GM12801 (cell line): ENCODE measurements around the gene IRGQ.

Source experiments
- CTCF ChIP-seq: IDR thresholded peaks from one replicate; pipeline ENCODE4 v1.5.1; 2011; ENCODE audit warnings: control low read depth; ENCODE audit not compliant: insufficient read length; ENCODE audit errors: extremely low read depth

IRGQ gene

DNA sequence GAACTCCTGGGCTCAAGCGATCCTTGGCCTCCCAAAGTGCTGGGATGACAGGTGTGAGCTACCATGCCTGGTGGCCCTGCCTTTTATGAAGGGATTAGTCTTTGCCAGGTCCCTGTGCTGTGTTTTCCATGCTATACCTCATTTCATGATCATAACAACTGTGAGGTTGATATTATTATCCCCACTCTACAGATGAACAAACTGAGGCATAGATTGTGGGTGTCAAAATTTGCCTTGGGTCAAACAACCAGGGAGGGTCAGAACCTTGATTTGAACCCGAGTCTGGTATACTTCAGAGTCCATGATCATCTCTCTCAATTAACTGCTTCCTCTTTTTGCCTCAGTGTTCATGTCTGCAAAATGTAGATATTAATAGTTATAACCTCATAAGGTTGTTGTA, 13.4 kb downstream of the IRGQ start:
- TF ChIP-seq CTCF, result no peak

DNA sequence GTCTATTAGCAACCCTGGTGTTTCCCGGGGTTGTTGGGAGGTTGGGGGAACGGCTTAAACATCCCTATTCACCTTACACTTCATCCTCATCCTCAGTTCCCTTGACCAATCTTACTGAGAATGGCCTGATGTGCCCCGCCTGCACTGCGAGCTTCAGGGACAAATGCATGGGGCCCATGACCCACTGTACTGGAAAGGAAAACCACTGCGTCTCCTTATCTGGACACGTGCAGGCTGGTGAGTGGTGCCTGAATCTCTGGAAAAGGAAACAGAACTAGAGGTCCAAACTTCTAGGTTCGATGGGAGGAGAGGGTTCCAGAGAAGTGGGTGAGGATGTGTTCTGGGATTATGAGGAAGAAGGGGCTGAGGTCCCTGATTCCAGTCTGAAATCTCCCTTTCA, 14.5 kb downstream of the IRGQ start:
- TF ChIP-seq CTCF, result no peak

DNA sequence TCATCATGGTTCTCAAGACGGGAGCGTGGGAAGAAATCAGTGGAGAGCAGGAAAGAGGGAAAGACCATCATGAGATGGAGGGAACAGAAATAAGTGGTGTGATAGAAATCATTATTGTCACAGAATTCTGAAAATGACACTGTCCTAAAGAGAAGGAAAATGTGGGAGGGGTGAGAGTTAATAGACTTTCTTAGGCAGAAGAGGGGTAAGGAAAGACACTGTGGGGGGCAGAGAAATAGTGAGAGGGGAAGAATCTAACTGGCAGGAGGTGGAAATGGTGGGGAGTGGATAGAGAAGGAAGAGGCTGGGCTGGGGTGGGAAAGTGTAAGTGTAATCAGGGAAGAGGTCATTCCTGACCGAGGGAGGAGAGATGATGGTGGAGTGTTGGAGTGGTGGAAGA, 17.1 kb downstream of the IRGQ start:
- no peak for TF ChIP-seq CTCF

DNA sequence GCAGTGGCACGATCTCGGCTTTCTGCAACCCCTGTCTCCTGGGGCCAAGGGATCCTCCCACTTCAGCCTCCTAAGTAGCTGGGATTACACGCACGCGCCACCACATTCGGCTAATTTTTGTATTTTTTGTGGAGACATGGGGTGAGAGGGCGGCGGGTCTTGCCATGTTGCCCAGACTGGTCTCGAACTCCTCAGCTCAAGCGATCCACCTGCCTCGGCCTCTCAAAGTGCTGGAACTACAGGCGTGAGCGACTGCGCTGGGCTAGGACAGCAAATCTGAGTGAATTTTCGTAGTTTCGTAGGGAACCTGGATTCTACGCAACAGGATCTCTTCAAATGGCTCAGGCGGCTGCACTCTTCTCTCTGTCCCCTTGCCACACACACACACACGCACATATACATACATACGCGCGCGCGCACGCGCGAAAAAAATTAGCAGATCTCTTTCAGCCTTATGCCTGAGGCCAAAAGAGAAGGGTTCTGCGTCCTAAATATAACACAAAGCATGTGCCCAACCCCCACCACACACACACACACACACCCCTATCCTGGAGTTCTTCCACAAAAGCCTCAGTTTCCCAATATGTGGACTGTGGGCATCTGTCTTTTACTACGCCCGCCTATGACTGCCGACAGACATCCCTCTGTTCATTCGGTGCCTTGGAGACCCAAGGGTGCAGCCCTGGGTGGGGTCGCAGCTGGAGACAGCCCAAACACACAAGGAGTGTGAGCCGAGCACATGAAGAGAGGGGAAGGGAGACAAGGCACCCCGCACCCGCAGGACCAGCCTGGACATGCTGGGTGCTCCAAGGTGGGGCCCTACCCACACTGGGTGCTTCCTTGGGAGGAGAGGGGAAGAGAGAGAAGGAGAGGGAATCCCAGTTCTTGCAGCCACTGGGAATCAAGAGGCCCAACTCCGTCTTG, 19.7 kb downstream of the IRGQ start:
- TF ChIP-seq CTCF, result no peak

DNA sequence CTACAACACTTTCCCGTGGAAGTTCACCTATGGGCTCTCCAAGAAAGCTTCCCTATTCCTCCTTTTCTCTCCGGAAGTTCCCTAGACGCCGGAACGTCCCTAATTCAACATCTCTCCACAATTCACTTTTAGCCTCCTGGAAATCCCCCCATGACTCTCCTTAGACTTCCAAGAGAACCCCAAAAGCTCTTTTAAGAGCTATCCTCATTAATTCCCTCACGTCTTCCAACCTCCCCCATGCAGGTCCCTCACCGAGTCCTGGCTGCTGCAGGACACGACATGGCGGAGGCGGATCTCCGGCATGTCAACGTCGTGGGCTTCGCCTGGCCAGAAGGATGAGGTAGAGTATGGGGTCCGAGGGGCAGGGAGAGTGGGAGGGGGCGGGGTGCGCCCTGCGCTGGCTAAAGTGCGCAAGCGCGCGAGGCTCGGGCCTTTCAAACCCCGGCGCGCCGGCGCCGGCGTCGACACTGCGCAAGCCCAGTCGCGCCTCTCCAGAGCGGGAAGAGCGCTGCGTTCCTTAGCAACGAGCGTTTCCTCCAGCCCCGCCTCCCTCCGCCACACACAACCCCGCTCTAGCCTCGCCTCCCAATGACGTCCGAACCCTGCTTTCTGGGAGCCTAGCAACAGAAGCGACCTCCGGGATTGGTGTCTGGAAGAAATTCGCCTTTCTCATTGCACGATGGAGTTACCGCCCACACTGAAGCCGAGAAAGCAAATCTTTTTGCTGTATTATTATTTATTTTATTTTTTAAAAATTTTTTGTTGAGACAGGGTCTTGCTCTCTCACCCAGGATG, 20.6 kb downstream of the IRGQ start, which contains the start of the genes PINLYP and XRCC1:
PINLYP (plus strand) TSS at position 646 of the 795 bp plus-strand sequence. CDS start 1,391 bp downstream, outside the sequence.
XRCC1 (minus strand) TSS at position 372 of the 795 bp plus-strand sequence; CDS start at position 303, 69 bp downstream.
- TF ChIP-seq CTCF, result no peak

DNA sequence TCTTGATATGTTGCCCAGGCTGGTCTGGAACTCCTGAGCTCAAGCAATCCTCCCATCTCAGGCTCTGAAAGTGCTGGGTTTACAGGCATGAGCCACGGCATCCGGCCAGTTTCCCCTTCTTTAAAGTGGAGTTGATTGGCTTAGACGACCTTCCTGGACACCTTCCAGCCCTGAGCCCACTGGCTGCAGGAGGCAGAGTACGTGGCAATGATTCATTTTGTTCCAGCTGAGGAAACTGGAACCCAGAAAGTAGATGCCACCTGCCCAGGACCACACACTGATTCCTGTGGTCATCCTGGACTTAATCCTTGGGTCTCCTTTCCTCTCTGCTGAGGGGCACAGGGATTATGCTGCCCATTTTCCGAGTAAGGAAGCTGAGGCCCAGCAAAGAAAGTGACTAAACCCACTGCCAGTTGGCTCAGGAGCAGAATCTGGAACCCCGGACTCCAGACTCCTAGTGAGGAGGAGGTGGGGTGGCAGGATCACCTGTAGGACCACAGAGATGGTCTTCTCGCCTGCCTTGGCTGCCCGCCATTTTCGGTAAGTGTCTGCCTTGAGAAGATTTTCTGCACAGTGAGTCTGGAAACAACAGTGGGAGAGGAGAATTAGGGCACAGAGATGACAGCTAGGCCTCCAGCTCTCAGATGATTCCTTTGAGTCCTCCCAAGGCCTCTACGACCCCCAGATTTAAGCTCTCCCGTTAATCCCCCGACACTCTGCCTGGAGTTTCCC, 21.3 kb downstream of the IRGQ start:
- no peak for TF ChIP-seq CTCF
